CD4-positive, alpha-beta memory T cell (primary cell): ENCODE results near the gene STK32C. TPM values are rescaled to one million over a fixed set of nuclear protein-coding genes. Genes with fewer than 3 reads are reported as not detected.

Experiments used
- CTCF ChIA-PET: fragments of 350-600 bp; sonication (Branson Sonifier 250); formaldehyde crosslinking; loops from one replicate; lab custom pipeline; 2021; ENCODE audit warnings: inconsistent platforms; ENCODE audit not compliant: partially characterized antibody; lab: Charles Lee
- POLR2A ChIA-PET: fragments of 350-600 bp; sonication (Branson Sonifier 250); formaldehyde crosslinking; loops from one replicate; lab custom pipeline; 2021; ENCODE audit not compliant: partially characterized antibody; lab: Charles Lee
- DNase-seq, 5 donors: peaks; one replicate each; pipeline versions ENCODE4 v3.0.0 to v3.0.0-alpha.2; 2020 to 2022; ENCODE audit warnings: mixed read lengths in 1 of 5
- H3K27ac ChIP-seq: one replicate; pipeline ENCODE4 v1.7.0; 2013; ENCODE audit warnings: low read depth, low read length
- H3K27me3 ChIP-seq: 2 replicates; pipeline ENCODE4 v1.7.0; 2013; ENCODE audit warnings: mild to moderate bottlenecking, low read length, moderate library complexity; ENCODE audit not compliant: insufficient read depth
- H3K36me3 ChIP-seq: 2 replicates; pipeline ENCODE4 v1.7.0; 2013; ENCODE audit warnings: mild to moderate bottlenecking, low read length, moderate library complexity; ENCODE audit not compliant: insufficient read depth
- H3K4me1 ChIP-seq: 2 replicates; pipeline ENCODE4 v1.7.0; 2013; ENCODE audit warnings: mild to moderate bottlenecking, low read length, moderate library complexity; ENCODE audit not compliant: insufficient read depth
- H3K4me3 ChIP-seq, 2 donors: one replicate each; pipeline ENCODE4 v1.7.0; 2013; ENCODE audit warnings: low read length in 2 of 2, mild to moderate bottlenecking in 1 of 2
- H3K9me3 ChIP-seq, 2 donors: one replicate each; pipeline ENCODE4 v1.7.0; 2013; ENCODE audit warnings: low read length in 2 of 2, control low read depth in 1 of 2; ENCODE audit not compliant: control insufficient read depth in 1 of 2
- H3K27ac Mint-ChIP-seq, 7 donors: one replicate each; pipeline ENCODE4 v1.8.0; 2020 to 2021; ENCODE audit warnings: mixed read lengths in 7 of 7, mild to moderate bottlenecking in 6 of 7, inconsistent platforms in 3 of 7, moderate library complexity in 3 of 7
- H3K27me3 Mint-ChIP-seq, 2 donors: one replicate each; pipeline ENCODE4 v1.8.0; 2020 to 2021; ENCODE audit warnings: mixed read lengths in 2 of 2
- H3K36me3 Mint-ChIP-seq, 2 donors: one replicate each; pipeline ENCODE4 v1.8.0; 2020 to 2021; ENCODE audit warnings: mixed read lengths in 2 of 2, inconsistent platforms in 1 of 2, mild to moderate bottlenecking in 1 of 2
- H3K4me1 Mint-ChIP-seq, 4 donors: one replicate each; pipeline ENCODE4 v1.8.0; 2020 to 2021; ENCODE audit warnings: mixed read lengths in 4 of 4, mild to moderate bottlenecking in 1 of 4
- H3K4me3 Mint-ChIP-seq, 8 donors: one replicate each; pipeline ENCODE4 v1.8.0; 2020 to 2021; ENCODE audit warnings: mixed read lengths in 8 of 8, mild to moderate bottlenecking in 7 of 8, moderate library complexity in 6 of 8, inconsistent platforms in 3 of 8
- H3K9me3 Mint-ChIP-seq, 8 donors: one replicate each; pipeline ENCODE4 v1.8.0; 2020 to 2021; ENCODE audit warnings: mixed read lengths in 8 of 8, mild to moderate bottlenecking in 5 of 8, inconsistent platforms in 3 of 8, moderate library complexity in 1 of 8
- intact Hi-C: fragments of 100-400 bp; cut with micrococcal nuclease; formaldehyde crosslinking; loops from one replicate; pipeline ENCODE4 v1.15.1; 2023
- polyA plus RNA-seq, 2 donors: library from polyadenylated mRNA; unstranded; fragments of 300-500 nt; fragmentation: Illumina TruSeq; gene quantifications; one replicate each; pipeline ENCODE4 v1.2.3, GENCODE V29; 2021
- total RNA-seq, 2 experiments: library from RNA; stranded (reverse); gene quantifications; one replicate each; pipeline ENCODE4 v1.2.3, GENCODE V29; 2021

STK32C gene
- total and polyA plus RNA-seq, 4 experiments from 2014 or later, result 7.5 to 14.7 (median 10.6) TPM

DNA sequence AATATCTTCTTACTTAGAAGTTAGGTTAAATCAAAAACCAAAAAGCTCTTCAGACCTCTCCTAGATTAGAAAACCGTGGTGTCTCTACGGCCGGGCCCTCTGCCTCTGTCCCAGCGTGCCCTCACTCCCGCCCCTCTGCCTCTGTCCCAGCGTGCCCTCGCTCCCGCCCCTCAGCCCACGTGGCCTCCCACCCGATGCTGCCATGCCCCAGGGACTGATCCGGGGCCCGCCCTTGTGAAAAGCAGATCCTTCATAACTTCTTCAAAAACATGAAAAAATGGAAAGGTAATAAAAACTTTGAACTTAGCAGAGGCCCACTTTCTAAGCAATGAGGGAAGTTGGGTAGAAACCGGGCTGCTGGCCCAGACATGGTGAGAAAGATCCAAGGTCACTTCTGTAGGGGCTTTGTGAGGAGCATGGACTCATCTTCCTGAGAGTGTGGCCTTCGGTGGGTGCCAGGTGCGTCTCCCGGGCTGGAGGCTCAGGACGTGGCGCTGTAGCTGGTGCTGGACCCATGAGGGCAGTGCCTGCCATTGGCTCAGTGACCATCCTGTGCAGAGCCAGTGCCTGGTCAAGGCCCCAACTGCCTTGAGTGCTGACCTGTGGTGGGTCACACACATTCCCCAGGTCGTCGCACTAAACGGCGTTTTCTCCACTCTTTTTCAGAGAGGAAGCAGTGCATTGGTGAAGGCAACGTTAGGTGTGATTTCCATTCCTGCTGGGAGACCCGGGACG lies 125.9 kb downstream of the STK32C start:
- DNase-seq, result no peak
- no peaks in the 10 kb centered on the region for H3K9me3 ChIP-seq
- Mint-ChIP-seq H3K27ac (no peak overlapping the region), H3K36me3 (no peaks in the 10 kb centered on the region), H3K27me3 (peaks cover 17 to 37% of the 10 kb centered on the region in 2 donors), H3K4me3 (no peak overlapping the region), H3K4me1 (peaks cover 0 to 7% (median 4%) of the 10 kb centered on the region in 4 donors), H3K9me3 (peaks cover 0 to 3% (median 0%) of the 10 kb centered on the region in 8 donors)
- ChIA-PET CTCF (no interaction called here), POLR2A (no interaction called here)
- intact Hi-C loops, result loop anchor here (10.0 kb wide), 1 partner anchor 153 kb away; the partner anchor contains the start of gene LRRC27
- no peak overlapping the region for H3K27ac ChIP-seq
- H3K4me1 ChIP-seq, result peaks cover 15% of the 10 kb centered on the region
- no peaks in the 10 kb centered on the region for H3K36me3 ChIP-seq
- no peak overlapping the region for H3K4me3 ChIP-seq
- H3K27me3 ChIP-seq, result peaks cover 26% of the 10 kb centered on the region

DNA sequence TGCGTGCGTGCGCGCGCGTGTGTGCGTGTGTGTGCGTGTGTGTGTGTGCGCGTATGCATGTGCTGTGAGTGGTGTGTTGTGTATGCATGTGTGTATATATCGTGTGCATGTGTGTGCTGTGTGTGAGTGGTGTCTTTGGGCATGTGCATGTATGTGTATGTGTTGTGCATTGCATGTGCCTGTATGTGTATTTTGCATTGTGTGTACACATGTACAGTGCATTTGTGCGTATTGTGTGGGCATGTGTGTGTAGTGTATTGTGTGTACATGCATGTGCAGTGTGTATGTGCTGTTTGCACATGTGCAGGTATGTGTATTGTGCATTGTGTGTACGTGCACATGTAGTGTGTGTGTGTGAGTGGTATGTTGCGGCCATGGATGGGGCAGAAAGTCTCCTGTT lies 127.0 kb downstream of the STK32C start:
- POLR2A ChIA-PET, result no interaction called here
- Mint-ChIP-seq H3K4me3 (no peak overlapping the region), H3K4me1 (peaks cover 0 to 13% (median 4%) of the 10 kb centered on the region in 4 donors), H3K27me3 (peaks cover 23 to 42% of the 10 kb centered on the region in 2 donors), H3K36me3 (no peaks in the 10 kb centered on the region), H3K9me3 (peaks cover 0 to 3% (median 0%) of the 10 kb centered on the region in 8 donors), H3K27ac (peak overlapping the region in 2 of 7 donors; percentile 21 to 60)
- DNase-seq, result no peak
- CTCF ChIA-PET, result no interaction called here
- H3K4me1 ChIP-seq, result peaks cover 7% of the 10 kb centered on the region
- no peak overlapping the region for H3K27ac ChIP-seq
- no peaks in the 10 kb centered on the region for H3K9me3 ChIP-seq
- no peaks in the 10 kb centered on the region for H3K36me3 ChIP-seq
- peaks cover 24% of the 10 kb centered on the region for H3K27me3 ChIP-seq
- intact Hi-C loops, result loop anchor here (10.0 kb wide), 1 partner anchor 154 kb away; the partner anchor contains the start of gene LRRC27
- H3K4me3 ChIP-seq, result no peak overlapping the region

DNA sequence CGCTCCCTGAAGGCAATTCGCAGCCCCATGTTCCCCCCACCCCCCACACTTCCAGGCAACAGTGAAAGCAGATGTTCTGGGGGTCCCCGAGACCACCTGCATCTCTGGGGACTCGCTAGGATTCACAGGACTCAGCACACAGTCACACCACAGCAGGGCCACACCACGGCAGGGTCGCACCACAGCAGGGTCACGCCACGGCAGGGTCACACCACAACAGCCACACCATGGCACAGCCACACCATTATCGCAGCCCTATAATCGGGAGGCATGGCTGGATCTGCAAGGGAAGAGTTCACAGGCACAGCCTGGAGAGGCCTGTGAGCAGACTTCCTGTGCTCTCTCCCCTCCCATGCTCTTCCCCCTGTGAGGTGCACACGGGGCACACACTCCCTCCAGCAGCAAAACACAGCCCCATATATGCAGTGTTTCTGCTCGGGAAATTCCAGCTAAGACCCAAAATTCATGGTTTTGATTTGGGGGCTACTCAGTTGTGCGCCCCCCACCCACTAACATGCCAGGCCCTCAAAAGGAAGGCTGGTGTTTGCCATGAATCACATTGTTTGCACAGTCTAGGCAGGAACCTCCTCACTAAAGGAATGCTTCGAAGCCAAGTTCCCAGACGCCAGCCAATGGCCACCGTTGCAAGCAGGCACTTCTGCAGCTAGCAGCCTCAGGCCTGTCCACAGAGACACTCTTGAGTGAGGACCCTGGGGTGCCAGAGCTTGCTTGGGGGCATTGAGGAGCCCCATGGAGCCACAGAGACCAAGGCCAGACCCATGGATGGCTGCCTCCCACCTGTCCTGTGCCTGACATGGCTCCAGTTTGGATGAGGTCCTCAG lies 128.0 kb downstream of the STK32C start:
- Histone ChIP-seq H3K27me3 (peaks cover 16% of the 10 kb centered on the region), H3K4me3 (no peak overlapping the region), H3K36me3 (no peaks in the 10 kb centered on the region), H3K4me1 (no peaks in the 10 kb centered on the region), H3K27ac (no peak overlapping the region), H3K9me3 (no peaks in the 10 kb centered on the region)
- ChIA-PET CTCF (no interaction called here), POLR2A (no interaction called here)
- no peaks in the 10 kb centered on the region for H3K36me3 Mint-ChIP-seq
- H3K27me3 Mint-ChIP-seq, result peaks cover 18 to 37% of the 10 kb centered on the region in 2 donors
- DNase-seq, result no peak
- no peak overlapping the region for H3K27ac Mint-ChIP-seq
- no peak overlapping the region for H3K4me3 Mint-ChIP-seq
- H3K9me3 Mint-ChIP-seq, result peaks cover 0 to under 1% (median 0%) of the 10 kb centered on the region in 8 donors
- intact Hi-C loops, result loop anchor here (10.0 kb wide), 1 partner anchor 155 kb away; the partner anchor contains the start of gene LRRC27
- peaks cover 0 to 8% (median 3%) of the 10 kb centered on the region in 4 donors for H3K4me1 Mint-ChIP-seq

DNA sequence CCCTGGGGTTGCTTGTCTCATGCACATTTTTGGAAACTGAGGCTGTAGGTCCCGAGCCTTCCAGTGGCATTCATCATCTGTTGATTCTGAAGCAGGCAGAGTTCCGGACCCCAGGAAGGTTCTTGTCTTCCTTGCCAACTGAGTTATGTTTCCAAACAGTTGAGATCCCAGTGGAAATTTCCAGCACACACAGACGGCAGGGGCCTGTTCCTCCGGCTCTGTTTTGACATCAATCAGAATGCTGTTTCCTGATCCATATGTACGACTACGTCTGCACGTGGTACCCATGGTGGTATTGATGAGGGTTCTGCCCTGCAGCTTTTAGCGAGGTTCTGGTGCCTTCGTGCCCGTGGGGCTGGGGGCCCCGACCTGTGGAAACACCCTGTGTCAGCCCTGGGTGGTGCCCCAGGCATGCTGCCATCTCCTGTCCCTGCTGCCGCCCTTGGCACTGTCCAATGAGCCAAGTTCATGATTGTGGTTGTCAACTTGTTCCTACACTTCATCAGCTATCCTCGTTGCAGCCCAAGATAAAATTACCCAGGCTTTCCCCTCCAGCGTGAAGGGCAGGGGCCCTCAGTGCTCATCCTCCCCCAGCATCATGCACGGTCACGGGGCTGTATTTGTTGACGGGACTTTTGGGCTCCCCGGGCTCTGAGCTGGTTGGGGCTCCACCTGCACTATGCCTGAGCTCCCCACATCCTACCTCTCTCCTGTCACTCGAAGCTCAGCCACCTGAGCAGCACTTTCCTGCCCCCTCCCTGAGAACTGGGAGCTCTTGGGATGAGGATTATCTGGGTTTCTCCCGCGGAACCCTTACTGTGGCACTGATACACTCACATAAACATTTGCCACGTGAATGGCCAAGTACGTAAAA lies 128.8 kb downstream of the STK32C start:
- Mint-ChIP-seq H3K36me3 (no peaks in the 10 kb centered on the region), H3K27ac (no peak overlapping the region), H3K4me3 (no peak overlapping the region), H3K27me3 (peaks cover 17 to 32% of the 10 kb centered on the region in 2 donors), H3K4me1 (peaks cover 0 to 7% (median 5%) of the 10 kb centered on the region in 4 donors), H3K9me3 (no peaks in the 10 kb centered on the region)
- Histone ChIP-seq H3K27ac (no peak overlapping the region), H3K4me3 (no peak overlapping the region), H3K4me1 (no peaks in the 10 kb centered on the region), H3K27me3 (peaks cover 13% of the 10 kb centered on the region), H3K36me3 (no peaks in the 10 kb centered on the region), H3K9me3 (no peaks in the 10 kb centered on the region)
- ChIA-PET CTCF (no interaction called here), POLR2A (no interaction called here)
- no peak for DNase-seq
- intact Hi-C loops, result no loop called here

DNA sequence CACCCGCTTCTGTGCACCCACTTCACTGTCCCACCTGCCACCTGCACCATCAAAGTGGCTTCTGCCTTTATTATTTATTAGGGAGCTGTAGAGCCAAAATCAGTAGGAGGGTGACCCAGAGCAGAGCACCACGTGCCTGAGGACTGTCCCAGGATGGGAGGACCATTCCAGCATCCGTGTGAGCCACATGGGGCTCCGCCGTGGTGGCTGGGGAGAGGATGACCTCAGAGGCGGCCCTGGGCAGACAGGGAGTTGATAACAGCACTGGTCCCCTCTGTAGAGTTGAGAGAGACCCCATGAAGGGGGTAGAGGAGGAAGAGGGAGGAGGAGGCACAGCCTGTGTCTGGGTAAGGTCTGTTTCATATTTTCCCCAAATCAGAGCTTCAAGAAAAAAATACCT lies 129.7 kb downstream of the STK32C start:
- no peaks in the 10 kb centered on the region for H3K9me3 ChIP-seq
- H3K4me3 ChIP-seq, result no peak overlapping the region
- no peaks in the 10 kb centered on the region for H3K4me1 ChIP-seq
- Mint-ChIP-seq H3K4me1 (peaks cover 3 to 12% (median 6%) of the 10 kb centered on the region in 4 donors), H3K27me3 (peaks cover 12 to 24% of the 10 kb centered on the region in 2 donors), H3K27ac (no peak overlapping the region), H3K4me3 (no peak overlapping the region), H3K9me3 (no peaks in the 10 kb centered on the region), H3K36me3 (no peaks in the 10 kb centered on the region)
- ChIA-PET CTCF (no interaction called here), POLR2A (no interaction called here)
- intact Hi-C loops, result no loop called here
- H3K27me3 ChIP-seq, result peaks cover 10% of the 10 kb centered on the region
- H3K27ac ChIP-seq, result no peak overlapping the region
- H3K36me3 ChIP-seq, result no peaks in the 10 kb centered on the region
- DNase-seq, result no peak

DNA sequence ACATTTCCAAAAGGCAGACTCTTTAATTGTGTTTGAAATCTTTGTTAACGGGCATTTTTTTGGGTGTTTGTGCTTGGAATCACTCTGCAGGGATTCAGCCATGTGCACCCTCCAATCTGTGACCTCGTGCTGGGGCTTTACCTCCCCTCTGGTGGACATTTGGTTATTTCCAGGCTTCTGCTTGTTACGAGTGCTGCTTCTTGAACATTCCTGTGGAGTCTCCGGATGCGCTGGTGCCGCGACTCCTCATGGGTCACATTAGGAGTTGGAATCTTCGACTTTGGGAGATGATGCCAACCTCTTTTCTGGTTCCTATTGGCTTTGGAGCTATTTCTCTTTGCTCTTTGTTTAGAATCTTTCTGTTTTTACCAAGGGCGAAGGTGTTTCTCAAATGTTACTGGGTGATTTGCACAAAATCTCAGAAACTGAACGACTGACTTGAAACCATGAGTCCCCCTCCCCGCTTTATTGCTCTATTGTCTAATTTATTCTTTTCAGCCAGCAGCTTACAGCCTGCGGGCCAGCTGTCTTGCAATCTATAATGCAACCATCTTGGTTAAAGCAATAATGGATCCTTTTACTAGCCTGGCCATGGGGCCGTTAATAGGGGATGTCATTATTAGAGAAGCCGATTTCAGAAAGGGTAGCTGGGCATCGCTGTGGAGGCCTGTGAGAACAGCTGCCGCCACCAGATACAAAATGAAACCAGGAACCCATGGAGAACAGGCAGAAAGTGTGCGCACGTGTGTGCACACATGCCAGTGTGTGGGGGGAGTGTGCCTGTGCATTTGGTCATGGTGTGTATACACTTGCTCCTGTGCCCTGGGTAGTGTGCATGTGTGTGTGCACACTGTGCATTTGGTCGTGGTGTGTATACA lies 130.9 kb downstream of the STK32C start:
- H3K4me3 ChIP-seq, result no peak overlapping the region
- intact Hi-C loops, result no loop called here
- Mint-ChIP-seq H3K4me1 (peaks cover 4 to 18% (median 8%) of the 10 kb centered on the region in 4 donors), H3K27me3 (peaks cover 9 to 27% of the 10 kb centered on the region in 2 donors), H3K27ac (peak overlapping the region in 1 of 7 donors; percentile 64), H3K36me3 (no peaks in the 10 kb centered on the region), H3K4me3 (no peak overlapping the region), H3K9me3 (no peaks in the 10 kb centered on the region)
- ChIA-PET CTCF (no interaction called here), POLR2A (no interaction called here)
- no peak overlapping the region for H3K27ac ChIP-seq
- H3K27me3 ChIP-seq, result peaks cover 10% of the 10 kb centered on the region
- no peaks in the 10 kb centered on the region for H3K36me3 ChIP-seq
- no peaks in the 10 kb centered on the region for H3K9me3 ChIP-seq
- H3K4me1 ChIP-seq, result no peaks in the 10 kb centered on the region
- no peak for DNase-seq
